ENCODE results near the gene HMCN2. TPM values are rescaled to one million over a fixed set of nuclear protein-coding genes. Genes with fewer than 3 reads are reported as not detected.

HMCN2 gene
- total RNA-seq, 1 donor from 2014 or later: not detected

DNA sequence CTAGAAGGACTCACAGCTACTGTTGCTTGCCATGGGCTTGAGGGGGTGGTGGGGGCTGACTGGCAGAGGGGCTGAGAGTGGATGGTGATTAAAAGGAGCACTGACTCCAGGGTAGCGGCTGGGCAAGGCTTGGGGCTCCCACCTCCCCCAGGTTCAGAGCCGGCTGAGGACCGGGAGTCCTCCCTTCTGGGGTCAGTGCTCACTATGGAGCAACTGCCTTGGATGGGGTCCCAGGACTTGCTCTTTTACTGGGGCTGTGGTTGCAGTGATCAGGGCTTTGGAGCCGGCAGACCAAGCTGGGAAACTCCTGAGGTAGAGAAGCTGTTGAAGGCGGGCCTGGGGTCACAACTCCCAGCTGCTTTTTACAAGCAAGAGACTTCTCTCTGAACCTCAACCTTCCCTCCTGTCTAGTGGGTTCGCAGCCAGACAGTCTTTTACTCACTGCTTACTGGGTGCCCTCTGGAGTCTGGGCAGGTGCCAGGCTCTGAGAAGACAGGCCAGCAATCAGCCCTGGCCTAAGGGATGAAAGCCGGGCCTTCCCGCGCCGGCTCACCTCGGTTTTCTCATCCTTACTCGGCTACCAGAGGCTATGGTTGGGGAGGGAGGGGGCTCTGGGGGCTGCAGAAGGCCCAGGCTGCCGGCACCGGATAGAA, 178.4 kb downstream of the HMCN2 start:
- H3K4me1 Mint-ChIP-seq (ENCODE audit: low read depth): peaks cover 7% of the 10 kb centered on the region
- peaks cover 20% of the 10 kb centered on the region for H3K9me3 Mint-ChIP-seq
- intact Hi-C loops (cut with micrococcal nuclease): no loop called here
- peaks cover 18% of the 10 kb centered on the region for H3K27me3 Mint-ChIP-seq (ENCODE audit: insufficient read depth)
- no peak for DNase-seq (ENCODE audit: low spot score)
- no peak overlapping the region for H3K4me3 Mint-ChIP-seq
- peaks cover 1% of the 10 kb centered on the region for H3K36me3 Mint-ChIP-seq (ENCODE audit: low read depth)
- no peak overlapping the region for H3K27ac Mint-ChIP-seq

DNA sequence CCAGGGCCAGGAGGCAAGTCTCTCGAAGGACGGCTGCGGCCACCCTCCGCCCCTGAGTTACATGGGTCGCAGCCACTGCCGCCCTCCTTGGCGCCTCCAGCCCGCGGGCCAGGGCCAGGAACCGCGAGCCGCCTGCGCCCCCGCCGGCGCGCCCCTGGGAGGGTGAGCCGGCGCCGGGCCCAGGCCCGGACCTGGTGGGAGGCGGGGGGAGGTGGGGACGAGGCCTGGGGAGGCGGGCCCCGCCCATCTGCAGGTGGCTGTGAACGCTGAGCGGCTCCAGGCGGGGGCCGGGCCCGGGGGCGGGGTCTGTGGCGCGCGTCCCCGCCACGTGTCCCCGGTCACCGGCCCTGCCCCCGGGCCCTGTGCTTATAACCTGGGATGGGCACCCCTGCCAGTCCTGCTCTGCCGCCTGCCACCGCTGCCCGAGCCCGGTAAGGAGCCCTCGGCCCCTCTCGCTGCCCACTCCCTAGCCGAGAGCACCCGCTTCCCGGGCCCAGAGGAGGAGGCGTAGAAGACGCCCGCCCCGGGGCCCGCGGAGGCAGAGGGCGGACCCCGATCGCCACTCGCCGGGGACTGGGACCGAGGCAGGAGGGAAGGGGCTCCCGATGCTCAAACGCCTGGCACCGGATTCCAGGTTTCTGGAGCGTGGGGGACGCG, 179.1 kb downstream of the HMCN2 start, which contains the start of gene ASS1:
Gene ASS1 (plus strand): TSS at position 397 of the 657 bp plus-strand sequence. CDS start 7,268 bp downstream, outside the sequence.
- intact Hi-C loops (cut with micrococcal nuclease): no loop called here
- no peak within 1 kb of the TSS for H3K27ac Mint-ChIP-seq
- H3K4me1 Mint-ChIP-seq (ENCODE audit: low read depth): peaks cover 7% of the 10 kb centered on the region
- peaks cover 17% of the 10 kb centered on the region for H3K27me3 Mint-ChIP-seq (ENCODE audit: insufficient read depth)
- H3K4me3 Mint-ChIP-seq: peak within 1 kb of the TSS; percentile 47
- H3K36me3 Mint-ChIP-seq (ENCODE audit: low read depth): no peaks in the 10 kb centered on the region
- peaks cover 17% of the 10 kb centered on the region for H3K9me3 Mint-ChIP-seq
- DNase-seq (ENCODE audit: low spot score): peak; percentile 37

DNA sequence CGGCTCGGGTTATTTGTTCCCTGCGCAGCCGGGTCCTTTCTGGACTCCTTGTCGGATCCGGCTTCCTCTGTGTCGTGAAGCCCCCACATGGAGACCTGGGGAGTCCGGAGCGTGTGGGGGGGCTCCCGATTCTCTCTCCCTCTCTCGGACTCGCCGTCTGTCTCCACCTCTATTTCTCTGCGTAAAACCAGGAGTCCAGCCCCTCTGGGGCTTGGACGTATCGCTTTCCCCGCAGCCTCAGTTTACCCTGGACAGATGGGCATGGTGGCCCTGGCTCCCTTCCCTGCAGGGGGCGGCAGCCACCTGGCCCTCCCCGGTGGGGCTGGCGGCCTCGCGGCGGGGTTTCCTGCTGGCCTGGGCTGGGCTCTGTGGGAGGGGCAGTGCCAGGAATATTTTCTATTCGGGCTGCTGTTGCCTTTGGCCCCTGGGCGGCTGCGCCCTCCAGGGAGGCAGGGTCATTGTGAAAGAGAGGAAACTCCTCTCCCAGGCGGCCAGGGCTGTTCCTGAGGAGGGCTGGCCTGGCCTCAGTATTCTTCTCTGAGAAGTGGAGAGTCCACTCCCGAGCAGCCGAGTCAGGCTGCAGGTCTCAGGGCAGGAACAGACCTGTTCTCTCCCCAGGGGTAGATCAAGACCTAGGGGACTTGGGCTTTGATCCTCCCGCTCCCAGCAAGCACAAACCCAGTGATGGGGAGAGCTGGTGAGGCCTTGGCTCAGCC, 179.9 kb downstream of the HMCN2 start:
- no peak for DNase-seq (ENCODE audit: low spot score)
- Mint-ChIP-seq H3K9me3 (peaks cover 15% of the 10 kb centered on the region), H3K4me1 (ENCODE audit: low read depth) (peaks cover 7% of the 10 kb centered on the region), H3K27me3 (ENCODE audit: insufficient read depth) (peaks cover 15% of the 10 kb centered on the region), H3K4me3 (peak overlapping the region; percentile 47), H3K27ac (no peak overlapping the region), H3K36me3 (ENCODE audit: low read depth) (no peaks in the 10 kb centered on the region)
- intact Hi-C loops (cut with micrococcal nuclease): no loop called here

DNA sequence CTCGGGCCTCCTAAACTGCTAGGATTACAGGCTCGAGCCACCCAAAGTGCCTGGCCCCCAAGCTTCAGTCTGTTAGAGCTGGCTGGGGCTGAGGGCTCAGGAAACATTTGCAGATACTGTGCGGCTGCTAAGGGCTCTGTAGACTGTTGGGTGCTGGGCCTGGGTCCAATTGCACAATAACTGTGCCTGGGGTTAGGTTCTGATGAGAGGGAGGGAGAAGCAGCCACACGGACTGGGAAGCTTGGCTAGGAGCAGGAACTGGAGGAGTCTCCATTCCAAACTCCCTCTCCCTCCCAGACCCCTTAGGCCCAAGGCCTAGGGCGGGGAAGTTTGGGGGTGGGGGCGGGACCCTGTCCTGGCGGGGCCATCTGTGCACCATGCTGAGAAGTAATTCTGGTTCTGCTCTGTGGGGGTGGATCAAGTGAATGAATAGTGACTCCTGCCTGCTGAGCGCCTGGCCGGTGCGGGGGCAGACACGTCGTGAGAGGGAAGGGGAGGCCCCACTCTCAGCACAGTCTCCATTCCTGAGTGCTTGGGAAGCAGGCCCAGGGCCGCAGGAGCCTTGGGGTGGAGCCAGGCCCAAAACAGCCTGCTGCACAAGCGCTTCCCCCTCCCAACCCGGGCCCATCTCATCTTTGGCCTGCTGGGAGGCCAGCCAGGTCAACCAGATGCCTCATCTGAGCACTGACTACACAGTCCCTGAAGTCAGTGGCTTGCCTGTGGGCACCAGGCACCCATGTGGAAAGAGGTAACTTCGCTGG, 180.7 kb downstream of the HMCN2 start:
- peaks cover 7% of the 10 kb centered on the region for H3K4me1 Mint-ChIP-seq (ENCODE audit: low read depth)
- intact Hi-C loops (cut with micrococcal nuclease): no loop called here
- peak overlapping the region; percentile 67 for H3K4me3 Mint-ChIP-seq
- H3K36me3 Mint-ChIP-seq (ENCODE audit: low read depth): no peaks in the 10 kb centered on the region
- no peak overlapping the region for H3K27ac Mint-ChIP-seq
- no peak for DNase-seq (ENCODE audit: low spot score)
- peaks cover 15% of the 10 kb centered on the region for H3K27me3 Mint-ChIP-seq (ENCODE audit: insufficient read depth)
- peaks cover 10% of the 10 kb centered on the region for H3K9me3 Mint-ChIP-seq

DNA sequence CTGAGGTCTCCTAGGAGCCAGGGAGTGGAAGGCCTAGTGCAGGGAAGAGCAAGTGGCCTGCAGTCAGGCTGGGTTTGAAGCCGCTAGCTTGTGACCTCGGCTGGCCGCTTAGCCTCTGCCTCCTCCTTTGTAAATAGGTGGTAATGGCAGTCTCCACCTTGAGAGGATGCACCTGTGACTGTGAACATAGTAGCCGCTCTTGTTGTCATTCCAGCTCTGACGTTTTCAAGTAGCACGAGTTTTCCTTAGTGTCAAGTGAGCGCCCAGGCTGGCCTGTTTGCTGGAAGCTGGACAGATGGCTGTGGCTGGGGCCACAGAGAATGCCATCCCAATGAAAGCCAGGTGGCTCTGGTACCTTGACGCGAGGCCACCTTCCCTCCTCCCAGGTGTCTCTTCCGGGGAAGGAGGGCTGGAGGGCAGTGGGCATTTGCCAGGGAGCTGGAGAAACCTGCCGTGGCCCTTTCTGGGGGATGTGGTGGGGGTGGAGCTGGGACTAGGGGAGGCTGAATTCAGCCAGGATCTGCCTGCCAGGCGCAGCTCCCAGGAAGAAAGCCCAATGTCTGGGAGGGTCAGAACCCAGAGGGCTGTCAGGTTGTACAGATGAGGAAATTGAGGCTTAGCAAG, 181.7 kb downstream of the HMCN2 start:
- no peak overlapping the region for H3K4me3 Mint-ChIP-seq
- no peaks in the 10 kb centered on the region for H3K36me3 Mint-ChIP-seq (ENCODE audit: low read depth)
- H3K27ac Mint-ChIP-seq: no peak overlapping the region
- no peaks in the 10 kb centered on the region for H3K9me3 Mint-ChIP-seq
- DNase-seq (ENCODE audit: low spot score): no peak
- peaks cover 12% of the 10 kb centered on the region for H3K27me3 Mint-ChIP-seq (ENCODE audit: insufficient read depth)
- intact Hi-C loops (cut with micrococcal nuclease): no loop called here
- H3K4me1 Mint-ChIP-seq (ENCODE audit: low read depth): peaks cover 7% of the 10 kb centered on the region

DNA sequence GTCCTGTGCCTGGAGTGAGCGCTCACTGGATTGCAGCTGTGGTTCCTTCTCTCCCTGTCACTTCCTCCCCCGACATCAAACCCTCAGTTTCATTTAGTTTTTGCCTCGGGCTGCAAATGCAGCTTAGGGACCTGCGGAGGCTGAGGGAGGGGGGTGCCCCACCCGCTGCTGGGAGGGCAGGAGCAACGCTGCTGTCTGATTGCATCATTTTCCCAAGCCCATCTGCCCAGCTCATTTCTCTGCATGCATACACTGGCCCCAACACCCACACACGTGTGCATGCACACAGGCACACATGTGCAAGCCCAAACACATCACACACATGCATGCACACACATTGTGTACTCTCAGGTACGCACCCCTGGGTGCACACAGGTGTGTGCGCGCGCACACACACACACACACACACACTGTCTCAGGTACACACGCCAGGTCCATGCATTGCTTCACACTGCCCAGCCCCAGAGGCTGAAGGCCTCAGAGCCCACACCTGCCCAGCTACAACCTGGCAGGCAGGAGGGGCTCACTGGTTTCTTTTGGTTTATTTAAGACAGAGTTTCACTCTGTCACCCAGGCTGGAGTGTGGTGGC, 182.6 kb downstream of the HMCN2 start:
- no peak for DNase-seq (ENCODE audit: low spot score)
- no peak overlapping the region for H3K4me3 Mint-ChIP-seq
- intact Hi-C loops (cut with micrococcal nuclease): no loop called here
- H3K9me3 Mint-ChIP-seq: no peaks in the 10 kb centered on the region
- no peak overlapping the region for H3K27ac Mint-ChIP-seq
- H3K36me3 Mint-ChIP-seq (ENCODE audit: low read depth): no peaks in the 10 kb centered on the region
- H3K4me1 Mint-ChIP-seq (ENCODE audit: low read depth): peaks cover 13% of the 10 kb centered on the region
- peaks cover 11% of the 10 kb centered on the region for H3K27me3 Mint-ChIP-seq (ENCODE audit: insufficient read depth)

DNA sequence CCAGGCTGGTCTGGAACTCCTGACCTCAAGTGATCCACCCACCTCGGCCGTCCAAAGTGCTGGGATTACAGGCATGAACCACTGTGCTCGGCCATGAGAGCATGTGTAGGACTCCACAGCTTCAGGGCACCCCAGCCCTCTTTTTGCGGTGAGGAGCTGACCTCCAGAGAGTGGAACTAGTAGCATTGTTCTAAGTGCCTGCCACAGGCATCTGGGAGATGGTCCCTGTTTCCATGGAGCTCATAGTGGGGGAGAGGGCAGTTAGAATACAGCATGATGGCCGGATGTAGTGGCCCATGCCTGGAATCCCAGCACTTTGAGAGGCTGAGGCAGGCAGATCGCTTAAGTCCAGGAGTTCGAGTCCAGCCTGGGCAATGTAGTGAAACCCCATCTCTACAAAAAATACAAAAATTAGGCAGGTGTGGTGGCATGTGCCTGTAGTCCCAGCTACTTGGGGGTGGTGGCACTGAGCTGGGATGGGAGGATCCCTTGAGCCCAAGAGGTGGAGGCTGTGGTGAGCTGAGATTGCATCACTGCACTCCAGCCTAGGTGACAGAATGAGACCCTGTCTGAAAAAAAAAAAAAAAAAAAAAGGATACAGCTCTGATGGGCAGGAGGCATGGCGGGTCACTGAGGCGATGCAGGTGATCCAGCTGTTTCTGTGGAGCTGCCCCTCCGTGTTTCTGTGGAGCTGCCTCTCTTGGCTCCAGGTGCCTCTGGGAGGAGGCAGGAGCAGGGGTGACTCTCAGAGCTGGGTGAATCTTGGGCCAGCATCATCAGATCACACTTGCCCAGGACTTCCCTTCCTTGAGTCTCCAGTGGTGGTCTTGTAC, 183.4 kb downstream of the HMCN2 start:
- DNase-seq (ENCODE audit: low spot score): no peak
- Mint-ChIP-seq H3K27ac (no peak overlapping the region), H3K36me3 (ENCODE audit: low read depth) (no peaks in the 10 kb centered on the region), H3K27me3 (ENCODE audit: insufficient read depth) (peaks cover 7% of the 10 kb centered on the region), H3K4me3 (no peak overlapping the region), H3K9me3 (no peaks in the 10 kb centered on the region), H3K4me1 (ENCODE audit: low read depth) (peaks cover 13% of the 10 kb centered on the region)
- intact Hi-C loops (cut with micrococcal nuclease): no loop called here

DNA sequence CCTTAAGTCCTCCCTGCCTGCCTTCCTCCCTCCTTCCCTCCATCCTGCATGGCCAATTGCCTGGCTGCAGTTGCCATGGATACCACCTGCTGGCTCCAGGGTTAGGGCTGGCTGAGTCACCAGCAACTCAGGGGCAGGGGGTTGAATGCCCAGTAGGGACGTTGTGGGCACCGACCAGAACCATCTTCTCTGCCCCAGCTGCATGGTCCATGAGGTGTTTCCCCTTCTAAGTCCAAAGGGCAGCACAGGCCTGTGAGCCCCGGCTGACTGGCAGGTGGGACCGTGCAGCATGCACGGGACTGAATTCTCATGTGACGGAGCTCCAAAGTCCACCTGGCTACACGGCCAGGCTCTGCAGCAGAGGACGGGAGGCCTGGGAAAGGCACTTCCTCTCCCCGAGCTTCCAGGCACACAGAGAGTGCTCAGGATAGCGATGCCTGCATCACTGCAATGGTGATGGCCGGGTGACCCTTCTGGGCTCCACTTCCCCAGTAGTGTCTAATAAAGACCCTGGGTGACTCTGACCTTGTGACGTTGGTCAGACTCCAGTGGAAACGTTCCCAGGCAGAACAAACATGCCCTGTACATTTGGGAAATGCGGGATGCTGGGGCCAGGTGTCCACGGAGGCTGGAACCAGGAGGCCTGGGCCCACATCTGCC, 184.9 kb downstream of the HMCN2 start:
- H3K27ac Mint-ChIP-seq: no peak overlapping the region
- H3K9me3 Mint-ChIP-seq: no peaks in the 10 kb centered on the region
- intact Hi-C loops (cut with micrococcal nuclease): no loop called here
- H3K4me1 Mint-ChIP-seq (ENCODE audit: low read depth): peaks cover 13% of the 10 kb centered on the region
- no peaks in the 10 kb centered on the region for H3K36me3 Mint-ChIP-seq (ENCODE audit: low read depth)
- DNase-seq (ENCODE audit: low spot score): no peak
- peaks cover 7% of the 10 kb centered on the region for H3K27me3 Mint-ChIP-seq (ENCODE audit: insufficient read depth)
- no peak overlapping the region for H3K4me3 Mint-ChIP-seq

DNA sequence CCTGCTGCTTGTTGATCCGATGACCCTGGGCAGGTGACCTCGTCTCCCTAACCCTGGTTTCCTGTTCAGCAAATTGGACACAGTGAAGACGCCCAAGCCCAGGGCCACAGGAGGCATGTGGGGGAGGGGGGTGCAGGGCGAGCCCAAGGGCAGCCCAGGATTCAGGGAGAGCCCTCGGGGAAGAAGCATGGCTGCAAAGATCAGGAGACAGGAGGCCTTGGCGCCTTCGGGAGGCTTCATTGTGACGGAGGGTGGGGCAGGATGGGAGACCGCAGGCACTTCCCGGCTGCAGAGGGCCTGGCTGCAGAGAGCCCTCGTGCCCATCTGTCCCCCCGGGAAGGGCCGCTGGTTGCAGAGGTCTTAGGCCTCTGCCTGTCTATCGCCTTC, 185.4 kb downstream of the HMCN2 start:
- intact Hi-C loops (cut with micrococcal nuclease): no loop called here
- DNase-seq (ENCODE audit: low spot score): no peak
- Mint-ChIP-seq H3K4me1 (ENCODE audit: low read depth) (peaks cover 13% of the 10 kb centered on the region), H3K27ac (no peak overlapping the region), H3K9me3 (no peaks in the 10 kb centered on the region), H3K4me3 (no peak overlapping the region), H3K27me3 (ENCODE audit: insufficient read depth) (peaks cover 3% of the 10 kb centered on the region), H3K36me3 (ENCODE audit: low read depth) (no peaks in the 10 kb centered on the region)

DNA sequence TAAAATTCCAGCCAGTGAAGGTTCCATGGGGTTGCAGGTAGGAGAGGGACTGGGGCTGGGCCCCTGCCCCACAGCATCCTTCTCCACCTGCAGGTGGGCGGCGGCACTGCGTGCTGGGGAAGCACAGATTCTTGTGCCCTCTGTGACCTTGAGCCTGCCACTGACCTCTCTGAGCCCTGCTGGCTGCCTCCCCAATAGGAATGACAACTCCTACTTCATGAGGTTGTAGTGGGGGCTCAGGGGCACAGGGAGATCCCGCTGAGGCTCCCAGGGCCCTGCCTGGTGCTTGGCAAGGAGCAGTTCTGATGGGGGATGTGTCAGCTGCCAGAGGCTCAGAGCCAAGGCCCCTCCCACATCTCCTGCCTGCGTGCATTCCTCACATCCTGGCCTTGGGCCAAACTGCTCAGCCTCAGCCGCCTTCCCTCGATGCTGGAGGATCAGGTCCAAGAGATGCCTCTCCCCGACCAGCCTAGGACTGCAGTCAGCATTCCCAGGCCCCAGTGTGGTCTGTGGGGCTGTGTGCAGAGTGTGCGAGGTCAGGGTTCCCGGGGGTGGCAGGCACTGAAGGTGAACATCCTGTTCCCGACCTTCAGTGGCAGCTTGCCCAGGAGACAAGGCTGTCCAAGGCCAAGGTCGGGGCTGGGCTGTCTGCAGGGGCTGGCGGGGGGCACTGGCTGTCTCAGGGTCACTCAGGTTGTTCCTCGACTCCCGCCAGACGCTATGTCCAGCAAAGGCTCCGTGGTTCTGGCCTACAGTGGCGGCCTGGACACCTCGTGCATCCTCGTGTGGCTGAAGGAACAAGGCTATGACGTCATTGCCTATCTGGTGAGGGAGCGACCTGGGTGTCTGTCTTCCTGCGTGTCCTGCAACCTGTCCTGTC, 186.2 kb downstream of the HMCN2 start:
- Mint-ChIP-seq H3K4me3 (no peak overlapping the region), H3K27me3 (ENCODE audit: insufficient read depth) (peaks cover 3% of the 10 kb centered on the region), H3K27ac (no peak overlapping the region), H3K4me1 (ENCODE audit: low read depth) (peaks cover 13% of the 10 kb centered on the region), H3K9me3 (no peaks in the 10 kb centered on the region), H3K36me3 (ENCODE audit: low read depth) (no peaks in the 10 kb centered on the region)
- intact Hi-C loops (cut with micrococcal nuclease): no loop called here
- no peak for DNase-seq (ENCODE audit: low spot score)

Data from activated T-helper 1 cell treated with anti-CD3 and anti-CD28 coated beads, Interleukin-12 subunit alpha, Interleukin-12 subunit beta, Interleukin-2, Interleukin-4 antibody, amounts not matched to agents 30 ng/mL and 10 ng/mL and 1 ng/mL, durations not matched to agents 14 hours and 24 hours and 36 hours (primary cell).